Caki2 (cell line): ENCODE measurements around the gene RIPK1. TPM values are rescaled to one million over a fixed set of nuclear protein-coding genes. Genes with fewer than 3 reads are reported as not detected.
"Not testable (repeated sequence)": the region's sequence is repeated elsewhere in the genome, so short reads cannot be mapped to it uniquely, and the experiment has no call there.

Source experiments
- DNase-seq: peaks from one replicate; pipeline ENCODE4 v3.0.0-alpha.2; 2015; ENCODE audit warnings: low read depth
- in situ Hi-C: cut with HindIII; loops from 2 replicates; pipeline ENCODE4 v1.10.0; 2016; ENCODE audit warnings: low sequenced_read_pairs, low pct_unique_long_range_greater_than_20kb, mixed read lengths
- total RNA-seq: library from RNA; depleted of rRNA; stranded (reverse); fragments of >200 nt; shearing (Covaris generic); gene quantifications from 2 replicates; pipeline ENCODE4 v1.2.3, GENCODE V29; 2014; ENCODE audit warnings: low replicate concordance

Gene RIPK1
- total RNA-seq, 1 experiment from 2014 or later: 6.7 TPM

DNA sequence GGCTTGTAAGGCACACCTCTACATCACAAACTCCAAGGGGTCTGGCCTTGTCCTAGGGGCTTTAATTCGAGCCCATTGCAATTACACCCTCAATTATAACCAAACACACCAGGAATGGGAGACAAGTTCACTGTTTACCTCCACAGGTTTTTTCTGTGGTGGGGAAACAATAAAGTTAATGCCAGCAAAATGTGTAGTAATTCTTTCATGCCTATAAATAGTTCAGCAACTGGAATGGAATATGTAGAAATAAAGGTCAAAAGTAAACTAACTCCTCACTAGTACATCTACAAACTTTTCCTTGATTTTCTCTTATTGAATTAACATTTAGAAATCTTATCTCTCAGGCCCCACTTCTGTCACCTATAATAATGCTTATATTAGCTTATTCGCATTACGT is 27.1 kb upstream of the RIPK1 start:
- in situ Hi-C loops: no loop called here
- no peak for DNase-seq

DNA sequence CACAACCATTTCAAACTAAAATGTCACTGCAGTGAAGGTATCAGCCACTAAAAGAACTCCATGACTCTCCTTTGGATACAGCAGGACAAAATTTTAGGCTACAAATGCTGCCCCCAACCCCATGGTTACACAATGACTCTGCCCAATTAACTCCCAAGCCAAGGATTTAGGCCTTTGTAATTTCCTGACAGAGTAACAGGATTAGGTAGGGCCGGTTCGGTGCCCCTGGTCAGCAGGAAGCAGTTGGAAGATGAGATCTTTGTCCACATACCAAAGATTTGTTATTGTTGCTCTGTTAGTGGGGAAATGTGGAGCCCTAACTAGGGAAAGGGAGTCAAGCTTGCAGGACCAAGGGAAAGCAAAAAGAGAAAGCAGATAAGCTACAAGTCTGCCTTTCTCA is 26.7 kb upstream of the RIPK1 start:
- no peak for DNase-seq
- in situ Hi-C loops: no loop called here

DNA sequence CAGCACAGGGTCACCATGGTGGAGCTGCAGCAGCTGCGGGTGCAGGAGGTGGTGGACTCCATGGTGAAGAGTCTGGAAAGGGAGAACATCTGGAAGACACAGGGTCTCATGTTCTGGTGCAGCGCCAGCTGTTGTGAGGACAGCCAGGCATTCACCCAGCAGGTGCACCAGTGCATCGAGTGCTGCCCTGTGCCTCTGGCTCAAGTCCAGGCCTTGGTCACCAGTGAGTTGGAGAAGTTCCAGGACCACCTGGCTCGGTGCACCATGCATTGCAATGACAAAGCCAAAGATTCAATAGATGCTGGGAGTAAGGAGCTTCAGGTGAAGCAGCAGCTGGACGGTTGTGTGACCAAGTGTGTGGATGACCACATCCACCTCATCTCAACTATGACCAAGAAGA is 22.9 kb upstream of the RIPK1 start:
- DNase-seq: no peak
- in situ Hi-C loops: no loop called here

DNA sequence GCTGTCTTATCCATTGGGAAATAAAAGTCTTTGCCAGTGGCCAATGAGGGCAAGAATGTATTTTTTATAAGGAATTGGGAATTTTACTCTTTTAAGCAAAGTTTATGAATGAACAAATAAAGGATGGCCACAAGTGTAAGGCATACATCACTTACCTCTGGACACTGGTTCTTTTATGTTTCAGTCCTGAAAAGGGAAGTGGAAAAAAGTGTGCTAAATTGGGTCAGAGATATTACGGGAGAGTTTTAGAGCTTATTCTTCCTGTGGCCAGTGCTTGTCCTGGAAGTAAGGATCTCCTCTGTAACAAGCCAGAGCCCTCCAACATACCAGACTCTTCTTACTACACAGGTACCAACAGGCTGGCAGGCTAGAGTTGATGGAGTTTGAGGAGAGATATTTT is 22.5 kb upstream of the RIPK1 start:
- in situ Hi-C loops: no loop called here
- DNase-seq: no peak

DNA sequence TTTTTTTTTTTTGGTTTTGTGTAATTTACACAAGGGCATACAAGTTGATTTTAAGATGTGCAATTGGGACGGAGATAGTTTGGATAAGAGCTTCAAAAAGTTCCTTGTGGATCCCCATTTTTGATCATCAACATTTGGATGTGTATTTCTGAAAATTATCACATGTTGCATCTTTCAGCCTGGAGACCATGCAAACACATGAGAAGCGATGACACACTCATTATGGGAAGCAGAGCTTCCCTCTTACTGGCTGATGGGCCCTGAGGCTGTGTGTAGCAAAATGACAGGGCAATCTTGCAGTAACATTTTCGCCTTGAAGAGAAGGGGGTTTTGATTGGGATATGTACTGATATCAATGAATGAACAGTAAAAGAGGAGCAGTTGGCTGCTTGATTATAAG is 22.0 kb upstream of the RIPK1 start:
- no peak for DNase-seq
- in situ Hi-C loops: no loop called here

DNA sequence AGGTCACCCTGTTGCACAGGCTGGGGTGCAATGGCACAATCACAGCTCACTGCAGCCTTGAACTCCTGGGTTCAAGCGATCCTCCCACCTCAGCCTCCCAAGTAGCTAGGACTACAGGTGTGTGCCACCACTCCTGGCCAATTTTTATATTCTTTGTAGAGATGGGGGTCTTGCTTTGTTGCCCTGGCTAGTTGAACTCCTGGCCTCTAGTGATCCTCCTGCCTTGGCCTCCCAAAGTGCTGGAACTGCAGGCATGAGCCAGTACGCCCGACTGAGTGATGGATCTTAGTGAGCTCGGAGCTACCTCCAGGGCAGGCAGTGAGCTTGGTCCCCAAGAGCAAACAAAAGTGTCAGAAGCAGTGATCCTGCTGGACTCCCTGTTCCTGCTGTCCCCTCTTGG is 20.3 kb upstream of the RIPK1 start:
- in situ Hi-C loops, DNase-seq: not testable (repeated sequence)

DNA sequence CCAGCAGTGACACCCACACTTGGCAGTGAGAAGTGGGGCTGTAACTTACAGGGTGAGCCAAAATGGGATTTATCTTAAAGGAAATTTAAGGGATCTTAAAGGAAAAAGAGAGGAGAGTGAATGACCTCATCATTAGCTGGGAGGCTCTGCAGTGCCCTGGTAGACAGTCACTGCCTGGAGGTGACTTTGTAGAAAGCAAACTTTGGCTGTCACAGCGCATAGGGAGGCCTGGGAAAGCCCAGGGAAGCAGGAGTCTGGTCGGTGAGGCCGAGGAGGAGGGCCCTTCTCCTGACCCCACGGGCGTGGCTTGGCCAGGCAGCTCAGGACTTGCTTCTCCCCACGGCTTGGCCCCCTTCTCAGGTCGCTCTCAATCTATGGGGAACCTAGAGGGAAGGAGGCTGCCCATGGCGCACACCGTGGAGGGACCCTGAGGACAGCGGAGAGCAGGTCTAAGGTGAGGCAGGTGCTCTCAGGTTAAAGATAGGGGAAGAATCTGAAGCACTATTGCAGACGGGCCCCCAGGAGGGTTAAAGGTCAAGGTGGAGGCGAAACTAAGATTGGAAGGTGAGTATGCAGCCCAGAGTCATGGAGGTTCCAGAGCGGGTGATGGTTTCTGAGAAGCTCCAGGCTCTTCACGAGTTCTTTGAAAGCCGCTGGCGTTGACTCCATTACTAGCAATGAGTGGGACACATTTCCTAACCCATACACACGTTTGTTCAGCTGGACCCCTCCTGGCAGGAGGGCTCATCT is 15.6 kb upstream of the RIPK1 start:
- in situ Hi-C loops: no loop called here
- DNase-seq: no peak

DNA sequence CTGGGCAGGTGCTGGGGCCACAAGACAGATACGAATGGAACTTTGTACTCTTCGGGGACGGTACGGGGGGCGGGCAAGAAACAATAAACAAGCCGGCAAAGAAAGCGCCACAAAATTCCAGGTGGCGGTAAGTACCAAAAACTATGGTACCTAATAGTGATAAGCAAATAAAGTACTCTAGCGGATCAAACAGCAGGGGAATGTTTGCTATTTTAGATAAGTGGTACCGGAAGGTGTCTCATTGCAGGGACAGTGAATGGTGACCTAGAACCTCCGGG is 15.1 kb upstream of the RIPK1 start:
- DNase-seq: no peak
- in situ Hi-C loops: no loop called here

DNA sequence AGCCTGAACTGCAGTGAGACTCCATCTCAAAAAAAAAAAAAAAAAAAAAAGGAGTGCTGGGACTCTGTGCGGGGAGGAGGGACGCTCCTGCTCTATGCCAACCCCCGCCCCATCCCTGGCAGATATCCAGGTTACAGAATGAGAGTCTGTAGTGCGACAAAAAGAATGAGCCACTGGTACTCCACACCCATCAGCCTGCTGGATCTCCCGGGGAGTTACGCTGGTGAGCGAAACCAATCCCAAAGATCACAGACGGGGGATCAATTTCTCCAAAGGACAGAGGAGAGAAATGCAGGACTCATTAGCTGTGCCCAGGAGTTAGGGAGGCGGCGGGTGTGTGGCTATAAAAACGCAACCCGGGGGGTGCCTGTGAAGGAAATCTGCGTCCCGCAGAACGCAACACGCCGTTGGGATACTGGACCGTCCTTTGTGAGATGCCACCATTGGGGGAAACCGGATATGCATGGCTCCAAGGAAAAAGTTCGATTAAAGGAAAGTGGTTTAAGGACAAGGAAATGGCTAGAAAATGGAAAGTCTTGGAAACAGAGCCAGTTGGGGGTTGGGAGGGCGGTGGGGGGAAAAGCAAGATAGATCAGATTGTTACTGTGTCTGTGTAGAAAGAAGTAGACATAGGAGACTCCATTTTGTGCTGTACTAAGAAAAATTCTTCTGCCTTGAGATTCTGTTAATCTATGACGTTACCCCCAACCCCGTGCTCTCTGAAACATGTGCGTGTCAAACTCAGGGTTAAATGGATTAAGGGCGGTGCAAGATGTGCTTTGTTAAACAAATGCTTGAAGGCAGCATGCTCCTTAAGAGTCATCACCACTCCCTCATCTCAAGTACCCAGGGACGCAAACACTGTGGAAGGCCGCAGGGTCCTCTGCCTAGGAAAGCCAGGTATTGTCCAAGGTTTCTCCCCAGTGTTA is 13.8 kb upstream of the RIPK1 start:
- DNase-seq, in situ Hi-C loops: not testable (repeated sequence)

DNA sequence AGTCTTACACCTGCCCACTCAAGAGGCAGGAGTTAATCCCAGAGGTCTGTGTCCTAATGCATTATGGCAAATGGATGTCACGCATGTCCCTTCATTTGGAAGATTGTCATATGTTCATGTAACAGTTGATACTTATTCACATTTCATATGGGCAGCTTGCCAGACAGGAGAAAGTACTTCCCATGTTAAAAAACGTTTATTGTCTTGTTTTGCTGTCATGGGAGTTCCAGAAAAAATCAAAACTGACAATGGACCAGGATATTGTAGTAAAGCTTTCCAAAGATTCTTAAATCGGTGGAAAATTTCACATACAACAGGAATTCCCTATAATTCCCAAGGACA is 13.2 kb upstream of the RIPK1 start:
- in situ Hi-C loops, DNase-seq: not testable (repeated sequence)

DNA sequence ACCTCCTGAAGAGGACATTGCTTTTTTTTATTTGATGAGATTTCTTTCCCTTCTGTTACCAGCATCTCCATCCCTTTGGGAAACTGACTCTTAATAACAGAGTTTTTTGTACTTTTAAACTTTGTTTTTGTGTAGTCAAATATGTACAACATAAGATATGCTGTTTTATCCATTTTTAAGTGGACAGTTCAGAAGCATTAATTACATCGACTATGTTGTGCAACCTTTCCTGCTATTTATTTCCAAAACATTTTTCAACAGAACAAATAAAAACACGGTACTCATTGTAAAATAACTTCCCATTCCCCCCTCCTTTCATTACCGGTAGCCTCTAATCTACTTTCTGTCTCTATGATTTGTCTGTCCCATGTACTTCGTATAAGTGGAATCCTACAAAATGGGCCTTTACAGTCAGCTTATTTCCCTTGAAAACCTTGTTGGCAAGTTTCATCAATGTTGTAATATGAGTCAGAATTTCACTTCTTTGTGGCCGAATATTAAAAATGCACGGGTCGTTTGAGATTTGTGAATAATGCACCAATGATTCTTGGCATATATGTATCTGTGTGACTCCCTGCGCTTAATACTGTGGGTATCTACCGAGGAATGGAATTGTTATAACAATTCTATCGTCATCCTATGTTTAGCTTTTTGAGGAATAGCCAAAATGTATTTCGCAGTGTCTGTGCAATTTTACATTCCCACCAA is 11.1 kb upstream of the RIPK1 start:
- no peak for DNase-seq
- in situ Hi-C loops: no loop called here

DNA sequence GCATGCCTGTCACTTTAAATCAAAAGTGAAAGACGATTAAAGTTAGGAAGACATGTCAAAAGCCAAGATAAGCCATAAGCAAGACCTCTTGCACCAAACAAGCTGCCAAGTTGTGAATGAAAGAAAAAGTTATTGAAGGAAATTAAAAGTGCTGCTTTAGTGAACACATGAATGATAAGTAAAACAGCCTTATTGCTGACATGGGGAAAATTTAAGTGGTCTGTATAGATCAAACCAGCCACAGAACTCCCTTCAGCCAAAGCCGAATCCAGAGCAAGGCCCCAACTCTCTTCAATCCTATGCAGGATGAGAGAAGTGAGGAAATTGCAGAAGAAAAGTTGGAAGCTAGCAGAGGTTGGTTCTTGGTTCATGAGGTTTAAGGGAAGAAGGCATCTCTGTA is 9.3 kb upstream of the RIPK1 start:
- no peak for DNase-seq
- in situ Hi-C loops: no loop called here

DNA sequence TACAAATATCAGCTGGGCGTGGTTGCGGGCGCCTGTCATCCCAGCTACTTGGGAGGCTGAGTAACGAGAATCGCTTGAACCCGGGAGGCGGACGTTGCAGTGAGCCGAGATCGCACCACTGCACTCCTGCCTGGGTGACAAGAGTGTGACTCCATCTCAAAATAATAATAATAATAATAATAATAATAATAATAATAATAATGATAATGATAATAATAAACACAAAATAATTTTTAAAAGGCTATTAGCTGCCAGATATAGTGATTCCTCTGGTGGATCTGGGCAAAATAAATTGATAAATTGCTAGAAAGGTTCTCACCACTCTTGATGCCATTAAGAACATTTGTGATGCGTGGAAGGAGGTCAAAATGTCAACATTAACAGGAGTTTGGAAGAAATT is 8.2 kb upstream of the RIPK1 start:
- in situ Hi-C loops, DNase-seq: not testable (repeated sequence)

DNA sequence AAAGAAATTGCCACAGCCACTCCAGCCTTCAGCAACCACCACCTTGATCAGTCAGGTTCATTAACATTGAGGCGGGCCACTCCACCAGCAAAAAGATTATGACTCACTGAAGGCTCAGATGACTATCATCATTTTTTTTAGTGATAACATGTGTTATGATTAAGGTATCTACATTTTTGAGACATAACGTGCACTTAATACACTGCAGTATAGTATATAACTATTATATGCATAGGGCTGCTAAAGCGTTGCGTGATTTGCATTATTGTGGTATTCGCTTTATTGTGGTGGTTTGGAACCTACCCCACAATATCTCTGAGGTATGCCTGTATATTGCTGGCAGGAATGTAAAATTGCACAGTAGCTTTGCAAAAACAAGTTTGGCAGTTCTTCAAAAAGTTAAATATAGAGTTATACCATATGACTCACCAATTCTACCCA is 6.8 kb upstream of the RIPK1 start:
- in situ Hi-C loops: no loop called here
- no peak for DNase-seq

DNA sequence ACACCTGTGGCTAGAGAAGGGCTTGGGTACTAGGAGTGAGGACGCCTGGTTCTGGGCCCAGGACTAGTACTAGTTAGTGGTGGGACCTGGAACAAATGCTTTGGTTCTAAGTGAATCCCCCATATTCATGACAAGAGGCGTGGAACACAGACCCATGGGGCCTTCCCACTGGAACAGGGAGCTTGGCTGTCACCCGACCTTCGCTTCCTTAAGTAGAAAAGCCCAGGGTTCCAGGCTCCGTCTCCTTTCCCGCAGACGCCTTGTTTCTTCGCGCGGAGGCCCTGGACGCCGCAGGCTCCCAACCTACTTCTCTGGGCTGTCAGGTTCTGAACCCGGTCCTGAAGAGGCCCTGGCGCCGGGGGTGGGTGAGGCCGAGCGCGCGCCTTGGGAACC is 5.0 kb upstream of the RIPK1 start:
- in situ Hi-C loops: not testable (repeated sequence)
- DNase-seq: peak; percentile 60

DNA sequence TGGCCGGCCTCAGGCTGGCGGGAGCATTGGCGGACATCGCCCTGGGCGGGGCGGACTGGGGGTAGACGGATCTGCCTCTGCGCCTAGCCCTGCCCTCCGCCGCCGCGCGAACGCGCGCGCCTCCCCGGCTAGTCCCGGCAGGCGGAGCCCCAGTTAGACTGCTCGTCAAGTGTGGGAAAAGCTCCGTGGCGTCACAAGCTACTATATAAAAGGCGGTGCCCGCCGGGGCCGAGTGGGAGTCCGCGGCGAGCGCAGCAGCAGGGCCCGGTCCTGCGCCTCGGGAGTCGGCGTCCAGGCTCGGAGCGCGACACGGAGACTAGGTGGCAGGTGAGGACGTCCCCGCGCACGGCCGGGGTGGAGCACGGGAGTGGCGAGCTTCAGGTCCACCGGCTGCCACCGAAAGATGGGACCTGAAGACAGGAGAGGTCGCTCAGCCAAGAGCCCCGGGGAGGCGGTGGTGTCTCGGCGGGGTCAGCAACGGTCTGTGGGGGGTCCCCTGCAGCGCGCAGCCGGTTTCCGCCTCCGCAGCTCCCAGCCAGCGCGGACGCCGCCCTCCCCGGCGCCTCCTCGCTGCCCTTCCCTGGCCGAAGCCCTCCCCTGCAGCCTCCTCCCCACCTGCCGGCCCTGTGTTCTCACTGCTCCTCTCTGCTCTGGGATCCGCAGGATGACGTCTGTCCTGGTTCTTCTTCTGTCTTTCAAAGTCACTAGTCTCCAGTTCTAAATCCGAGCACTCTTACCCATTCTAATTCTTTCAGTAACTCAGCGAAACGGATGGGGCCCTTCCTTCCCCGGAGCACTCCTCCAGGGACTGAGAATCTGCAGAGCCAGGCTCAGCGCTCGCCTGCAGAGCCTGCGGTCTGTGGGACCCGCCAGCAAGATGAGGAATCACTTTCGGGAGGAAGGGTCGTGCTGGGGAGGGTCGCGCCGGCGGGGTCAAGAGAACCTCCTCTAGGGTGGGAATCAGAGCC is 4.3 kb upstream of the RIPK1 start:
- in situ Hi-C loops: no loop called here
- DNase-seq: peak; percentile 91

DNA sequence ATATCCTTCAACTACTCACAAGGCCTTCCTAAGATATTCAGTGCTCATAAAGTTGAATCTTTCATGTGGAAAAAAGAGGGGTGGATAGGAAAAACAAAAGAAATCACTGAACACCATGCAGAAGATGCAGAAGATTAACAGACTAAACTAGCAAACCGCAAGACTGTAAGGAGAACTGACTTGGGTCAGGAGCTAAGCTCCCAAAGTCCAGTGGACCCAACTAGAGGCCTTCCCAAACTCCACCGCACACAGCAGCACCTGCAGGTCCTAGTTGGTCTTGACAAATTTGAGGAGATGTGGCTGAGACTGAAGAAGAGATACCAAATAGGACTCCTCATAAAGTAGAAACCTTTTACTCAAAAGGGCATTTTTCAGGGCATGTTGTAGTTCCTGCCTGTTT is 3.3 kb downstream of the RIPK1 start:
- no peak for DNase-seq
- in situ Hi-C loops: no loop called here

DNA sequence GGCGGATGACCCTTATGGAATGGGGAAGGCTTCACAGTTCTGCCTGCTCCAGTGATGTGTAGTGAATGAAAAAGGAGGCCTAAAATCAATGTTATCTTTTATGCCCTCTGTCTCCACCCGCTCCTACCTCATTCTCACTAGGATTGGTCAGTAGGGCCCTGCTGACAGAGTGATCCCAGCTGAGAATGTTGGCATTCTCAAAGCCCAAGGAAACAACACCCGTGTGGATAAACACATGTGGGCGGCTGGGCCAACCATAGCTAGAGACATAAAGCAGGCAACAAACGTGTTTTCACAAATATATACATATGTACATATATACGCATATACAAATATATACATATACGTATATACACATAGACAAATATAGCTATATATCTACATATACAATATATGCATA is 4.5 kb downstream of the RIPK1 start:
- no peak for DNase-seq
- in situ Hi-C loops: no loop called here
